K562 (cell line): ENCODE results near the gene PLA2G4D. TPM values are rescaled to one million over a fixed set of nuclear protein-coding genes. Genes with fewer than 3 reads are reported as not detected.

Source experiments
- ATAC-seq: fragments of 200-7000 bp; cut with Tn5 transposase; 3 replicates; pipeline ENCODE4 v1.9.1; 2020; ENCODE audit warnings: moderate library complexity
- BruUV-seq: library from RNA; stranded (reverse); fragments of 400-500 nt; replicated peaks from 2 replicates; lab custom pipeline; 2021; lab: Mats Ljungman, UMichigan
- CTCF ChIA-PET: fragments of 300-600 bp; formaldehyde crosslinking; extraction: SDS; loops from one replicate; lab custom pipeline; 2021; ENCODE audit warnings: low intra/inter-chr PET ratio; lab: Yijun Ruan, JAX
- POLR2A ChIA-PET: fragments of 300-600, 350-650 bp; sonication (Branson Sonifier 250); formaldehyde crosslinking; extraction: SDS; loops from one replicate; lab custom pipeline; 2021; ENCODE audit warnings: antibody characterized with exemption, inconsistent platforms; lab: Yijun Ruan, JAX
- DNase-seq, 4 experiments: peaks; one replicate each; pipeline versions ENCODE4 v3.0.0 to v3.0.0-alpha.2; 2011 to 2018; ENCODE audit warnings: low spot score in 3 of 4, mixed read lengths in 3 of 4; ENCODE audit errors: extremely low read depth in 1 of 4
- FAIRE-seq: peaks from 2 replicates; lab custom pipeline; 2011; peaks lifted over from hg19 to GRCh38; lab: Jason Lieb, UNC
- H2AFZ ChIP-seq: 2 replicates; pipeline ENCODE4 v1.6.0; 2011; ENCODE audit warnings: low read depth, low read length, control low read depth, inconsistent platforms
- H3K27ac ChIP-seq: fragments of 200-600 bp; 3 replicates; pipeline ENCODE4 v1.8.0; 2011; ENCODE audit warnings: low read depth, mild to moderate bottlenecking, control low read depth, inconsistent platforms, low read length, moderate library complexity, mixed read lengths; ENCODE audit errors: extremely low read depth
- H3K27me3 ChIP-seq, 2 experiments: fragments of 300-600 bp in 1 of 2; 2 replicates in 1 of 2; 3 replicates in 1 of 2; pipeline versions ENCODE4 v1.6.0 to v1.8.0; 2011; ENCODE audit warnings: inconsistent platforms in 2 of 2, low read length in 2 of 2, mild to moderate bottlenecking in 1 of 2, mixed read lengths in 1 of 2, moderate library complexity in 1 of 2; ENCODE audit not compliant: control insufficient read depth in 2 of 2, insufficient read depth in 2 of 2
- H3K36me3 ChIP-seq: fragments of 300-600 bp; 3 replicates; pipeline ENCODE4 v1.8.0; 2011; ENCODE audit warnings: mild to moderate bottlenecking, low read length, inconsistent platforms; ENCODE audit not compliant: control insufficient read depth, insufficient read depth
- H3K4me1 ChIP-seq, 2 experiments: fragments of 200-600 bp in 1 of 2; replicated peaks in 1 of 2; 2 replicates in 1 of 2; 3 replicates in 1 of 2; pipeline versions ENCODE4 v1.5.1 to v1.8.0; 2011; ENCODE audit warnings: inconsistent platforms in 2 of 2, low read length in 2 of 2, mild to moderate bottlenecking in 1 of 2, mixed read lengths in 1 of 2, moderate library complexity in 1 of 2; ENCODE audit not compliant: control insufficient read depth in 2 of 2, insufficient read depth in 2 of 2
- H3K4me2 ChIP-seq: 2 replicates; pipeline ENCODE4 v1.6.1; 2011; ENCODE audit warnings: low read length, control low read depth, inconsistent platforms, mixed read lengths; ENCODE audit not compliant: insufficient read depth
- H3K4me3 ChIP-seq: fragments of 200-600 bp; sonication (generic), shearing (Covaris generic); 2 replicates; pipeline ENCODE4 v1.5.1; 2016; ENCODE audit warnings: control low read depth, inconsistent platforms
- H3K79me2 ChIP-seq: fragments of 200-600 bp; 3 replicates; pipeline ENCODE4 v1.8.0; 2011; ENCODE audit warnings: low read length, inconsistent platforms; ENCODE audit not compliant: control insufficient read depth, insufficient read depth
- H3K9ac ChIP-seq, 2 experiments: 2 replicates each; pipeline versions ENCODE4 v1.6.0 to v1.6.1; 2011; ENCODE audit warnings: low read depth in 2 of 2, low read length in 2 of 2, control low read depth in 1 of 2, inconsistent platforms in 1 of 2, mild to moderate bottlenecking in 1 of 2, mixed read lengths in 1 of 2; ENCODE audit not compliant: insufficient read depth in 1 of 2
- H3K9me1 ChIP-seq: one replicate; pipeline ENCODE4 v1.6.0; 2011; ENCODE audit warnings: inconsistent platforms, mild to moderate bottlenecking, low read length, moderate library complexity; ENCODE audit not compliant: control insufficient read depth, insufficient read depth
- H3K9me3 ChIP-seq: replicated peaks from 2 replicates; pipeline ENCODE4 v1.5.1; 2011; ENCODE audit warnings: low read depth, low read length, inconsistent platforms; ENCODE audit not compliant: control insufficient read depth, insufficient read depth
- H4K20me1 ChIP-seq: replicated peaks from 2 replicates; pipeline ENCODE4 v1.6.1; 2011; ENCODE audit warnings: low read length, inconsistent platforms, mixed read lengths; ENCODE audit not compliant: control insufficient read depth, insufficient read depth
- BCOR ChIP-seq: fragments of 450-650 bp; IDR thresholded peaks from 2 replicates; pipeline ENCODE4 v1.6.1; 2016
- CBX2 ChIP-seq: fragments of 200-600 bp; sonication (generic); IDR thresholded peaks from one replicate; pipeline ENCODE4 v1.6.1; 2012; ENCODE audit warnings: mild to moderate bottlenecking, low read length, inconsistent platforms; ENCODE audit not compliant: insufficient read depth, poor library complexity, severe bottlenecking
- FOSL1 ChIP-seq: fragments of 200-800 bp; sonication (Bioruptor generic); conservative IDR thresholded peaks from 2 replicates; pipeline ENCODE4 v1.6.1; 2016; ENCODE audit warnings: missing genetic modification characterization, missing compliant biosample characterization
- PKNOX1 ChIP-seq: fragments of 450-650 bp; IDR thresholded peaks from 2 replicates; pipeline ENCODE4 v1.6.1; 2016
- SNRNP70 ChIP-seq: fragments of 200-400 bp; formaldehyde crosslinking; optimal IDR thresholded peaks from 2 replicates; pipeline ENCODE3; 2017; ENCODE audit warnings: low read depth, low read length
- SRF ChIP-seq, 2 experiments: fragments of 250-450, 450-650 bp in 1 of 2; sonication (Bioruptor Pico) in 1 of 2; sonication (generic) in 1 of 2; formaldehyde crosslinking; IDR thresholded peaks; 2 replicates each; pipeline versions ENCODE4 v1.5.0 to v1.5.1; 2020 to 2022; ENCODE audit warnings: mild to moderate bottlenecking in 1 of 2, missing genetic modification reagents in 1 of 2
- ZNF134 ChIP-seq: fragments of 250-450 bp; sonication (Bioruptor Pico); conservative IDR thresholded peaks from 2 replicates; pipeline ENCODE4 v1.4.0; 2020
- ZNF146 ChIP-seq: IDR thresholded peaks from one replicate; pipeline ENCODE4 v1.6.1; 2018; ENCODE audit warnings: missing compliant biosample characterization; ENCODE audit not compliant: unreplicated experiment
- WGBS: fragments of 100-300 bp; shearing (Covaris generic); methylation state at CpG from one replicate; pipeline ENCODE4 v1.1.6; 2016; ENCODE audit warnings: low coverage, mixed read lengths; ENCODE audit not compliant: insufficient coverage; ENCODE audit errors: missing lambda C conversion rate; 5-methylcytosine and 5-hydroxymethylcytosine counted together
- in situ Hi-C: fragments of 300-500 bp; cut with MboI; formaldehyde crosslinking; loops from 4 replicates; pipeline ENCODE4 v1.15.0; 2018; ENCODE audit warnings: inconsistent platforms, mixed read lengths
- intact Hi-C: fragments of 100-400 bp; cut with micrococcal nuclease; formaldehyde crosslinking; loops from 2 replicates; pipeline ENCODE4 v1.14.2; 2022
- polyA plus RNA-seq, 8 experiments: library from polyadenylated mRNA; depleted of rRNA in 4 of 8; stranded (reverse) in 5 of 8; unstranded in 3 of 8; fragments of >200 nt; fragmentation: Nextera tagmentation in 2 of 8; fragmentation: Illumina TruSeq in 1 of 8; extraction: Ambion mirVana in 2 of 8; extraction: Trizol in 1 of 8; gene quantifications; 2 replicates each; pipeline versions ENCODE4 v1.2.1 to v1.2.3, GENCODE V29; 2011 to 2014; ENCODE audit warnings: inconsistent platforms in 1 of 8, missing spikeins in 1 of 8
- total RNA-seq, 7 experiments: library from RNA; depleted of rRNA in 6 of 7; stranded (reverse); fragments of >200 nt in 6 of 7; fragmentation: Illumina TruSeq in 2 of 7; extraction: Trizol in 2 of 7; gene quantifications; 2 replicates each; pipeline versions ENCODE4 v1.2.1 to v1.2.3, GENCODE V29; 2011 to 2021; ENCODE audit warnings: low replicate concordance in 1 of 7

Gene PLA2G4D
- total and polyA plus RNA-seq, 9 of the 15 experiments (the other 6 are each of a cell fraction or from before 2014, with no cell fraction given), result 0.04 TPM; not detected in 8

GRCh38 chr15:42057799-42058646 lies 36.3 kb downstream of the PLA2G4D start:
- Histone ChIP-seq H3K4me1 (peaks cover 0 to 6% of the 10 kb centered on the region in 2 experiments; a peak in 3 of 5 replicates), H3K9me1 (no peaks in the 10 kb centered on the region), H3K4me3 (peak overlapping the region; percentile 28), H3K9ac (peak overlapping the region in 1 of 2 experiments; percentile 26; a peak in 1 of 4 replicates), H3K36me3 (no peaks in the 10 kb centered on the region), H3K27ac (no peak overlapping the region), H3K27me3 (peaks cover 17 to 48% of the 10 kb centered on the region in 2 experiments), H4K20me1 (peaks cover 4% of the 10 kb centered on the region; the same call in 1 of the 2 replicates), H3K79me2 (no peaks in the 10 kb centered on the region), H3K4me2 (peak overlapping the region; percentile 84), H2AFZ (peak overlapping the region; percentile 73; the same call in 1 of the 2 replicates), H3K9me3 (no peaks in the 10 kb centered on the region)
- ChIA-PET CTCF (interaction anchor here (0.6 to 5.6 kb wide), 2 partner anchors 68 to 533 kb away, joined by 3 to 71 read pairs; no protein-coding TSS in a partner anchor), POLR2A (interaction anchor here (0.9 to 1.1 kb wide), 2 partner anchors 23 to 321 kb away, joined by 3 read pairs; no protein-coding TSS in a partner anchor)
- no peak for DNase-seq
- no peak for TF ChIP-seq SRF (CRISPR knock-in tag; IDR thresholded peaks at IDR 0.05)
- no peak for TF ChIP-seq CBX2
- peak; percentile 81 for TF ChIP-seq ZNF146 (CRISPR knock-in tag)
- 0 out of 2 replicates have a peak, but pooled peaks have one; percentile 15 for TF ChIP-seq BCOR
- peak; percentile 40 for TF ChIP-seq PKNOX1
- TF ChIP-seq ZNF134 (CRISPR knock-in tag), result no peak
- TF ChIP-seq SNRNP70, result no peak
- TF ChIP-seq FOSL1, result 0 out of 2 replicates have a peak, but pooled peaks have one; percentile 10
- no peak for ATAC-seq
- 22% methylated on average over 6 of the region's 6 CpGs for WGBS
- no peak for FAIRE-seq
- intact Hi-C loops (loop anchor here (2.0 kb wide), 1 partner anchor 69 kb away; no protein-coding TSS in a partner anchor), in situ Hi-C loops (loop anchor here (5.0 kb wide), 1 partner anchor 66 kb away; no protein-coding TSS in a partner anchor)
- BruUV-seq, result no TSS peak
